GM18867 (cell line): ENCODE results near the gene ISL1.

Experiments
- ATAC-seq: cut with Tn5 transposase; IDR thresholded peaks from one replicate; pipeline ENCODE4 v1.9.1; 2021; ENCODE audit warnings: mild to moderate bottlenecking, moderate library complexity; ENCODE audit not compliant: unreplicated experiment

The ISL1 gene

DNA sequence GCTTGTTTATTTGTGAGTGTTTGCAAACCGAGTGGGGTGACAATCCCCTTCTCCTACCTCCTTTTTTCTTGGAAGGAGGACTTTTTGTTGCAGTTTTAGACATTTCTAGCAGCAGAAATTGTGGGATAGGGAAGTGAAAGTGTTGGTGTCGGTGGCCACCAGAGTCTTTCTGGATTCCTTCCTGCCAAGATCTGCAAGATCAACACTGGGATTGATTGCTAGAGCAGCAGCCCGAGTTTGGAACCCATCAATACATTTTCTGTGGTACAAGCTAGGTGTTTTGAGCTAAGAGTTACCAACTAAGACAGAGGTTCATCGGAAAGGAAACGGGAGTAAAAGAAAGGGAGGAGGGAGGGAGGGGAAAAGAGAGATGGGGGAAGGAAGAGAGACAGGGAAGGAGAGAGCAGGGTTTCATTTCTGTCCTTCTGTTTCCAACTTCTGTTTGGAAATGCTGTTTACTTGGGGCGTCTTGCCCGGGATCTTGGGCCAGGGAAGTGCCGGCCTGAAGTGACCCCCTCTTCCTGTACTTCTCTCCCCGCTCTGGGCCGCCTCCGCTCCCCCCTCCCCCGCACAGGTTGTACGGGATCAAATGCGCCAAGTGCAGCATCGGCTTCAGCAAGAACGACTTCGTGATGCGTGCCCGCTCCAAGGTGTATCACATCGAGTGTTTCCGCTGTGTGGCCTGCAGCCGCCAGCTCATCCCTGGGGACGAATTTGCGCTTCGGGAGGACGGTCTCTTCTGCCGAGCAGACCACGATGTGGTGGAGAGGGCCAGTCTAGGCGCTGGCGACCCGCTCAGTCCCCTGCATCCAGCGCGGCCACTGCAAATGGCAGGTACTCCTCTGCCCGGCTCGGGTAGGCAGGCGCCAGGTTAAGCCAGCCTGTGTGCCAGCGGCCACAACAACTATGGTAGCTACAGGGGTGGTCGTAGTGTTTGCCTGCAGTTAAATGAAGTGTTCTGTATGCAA lies 4.0 kb downstream of the ISL1 start:
- ATAC-seq, result no peak

DNA sequence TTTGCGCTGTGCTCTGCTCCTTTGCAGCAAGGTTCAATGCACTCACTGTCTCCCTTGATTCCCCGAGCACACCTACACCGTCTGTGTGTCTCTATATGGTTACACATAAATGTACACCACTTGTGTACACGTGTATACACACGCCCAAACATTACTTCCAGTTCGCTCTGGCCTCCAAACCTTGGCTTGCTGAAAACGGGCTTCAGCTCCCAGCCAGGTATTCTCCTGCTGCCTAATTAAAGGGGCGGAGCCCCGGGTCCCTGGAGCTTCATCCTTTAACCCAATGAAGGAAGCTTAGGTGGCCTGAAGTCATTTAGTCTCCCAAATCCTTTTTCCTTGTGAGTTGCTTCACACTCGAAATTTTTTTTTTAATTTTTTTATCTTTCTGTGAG lies 4.6 kb downstream of the ISL1 start:
- no peak for ATAC-seq

DNA sequence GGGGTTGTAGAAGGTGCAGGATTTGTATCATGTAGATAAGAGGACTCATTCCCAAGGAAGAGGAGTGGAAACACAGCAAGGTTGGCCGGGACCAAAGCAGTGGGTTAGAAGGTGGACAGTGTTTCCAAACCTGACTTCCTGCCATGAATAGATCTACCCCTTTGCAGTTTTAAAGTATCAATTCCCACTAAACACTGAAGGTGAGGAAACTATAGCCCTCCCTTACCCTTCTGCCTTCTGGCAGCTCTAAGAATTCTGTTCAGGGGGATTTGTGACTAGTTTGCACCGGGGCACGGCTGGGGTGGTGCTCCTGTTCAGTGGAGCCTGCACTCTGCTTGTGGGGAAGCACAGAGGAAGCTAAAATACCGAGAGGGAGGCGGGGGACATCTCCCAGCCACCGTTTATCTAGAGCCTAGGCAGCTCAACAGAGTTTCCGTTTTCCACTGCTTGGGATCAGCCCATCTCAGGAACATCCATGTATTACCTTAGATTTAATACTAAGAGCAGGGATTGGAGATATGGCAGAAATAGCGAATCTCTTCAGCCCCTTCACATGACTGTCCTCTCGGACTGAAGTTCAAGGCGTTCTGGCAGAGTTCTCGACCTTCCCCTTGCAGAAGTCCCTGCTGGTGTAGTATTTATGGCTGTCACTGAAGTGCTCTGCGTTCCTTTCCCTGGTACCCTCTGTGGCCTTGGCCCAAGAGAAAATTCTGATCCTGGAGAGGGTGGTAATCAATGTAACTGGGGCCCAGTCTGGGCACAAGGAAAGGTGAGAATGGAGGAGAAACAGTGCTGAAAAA lies 5.4 kb downstream of the ISL1 start:
- ATAC-seq, result no peak

- no peak for ATAC-seq
These were observed 6.0 kb downstream of the ISL1 start for GRCh38 chr5:51389288-51389576.

DNA sequence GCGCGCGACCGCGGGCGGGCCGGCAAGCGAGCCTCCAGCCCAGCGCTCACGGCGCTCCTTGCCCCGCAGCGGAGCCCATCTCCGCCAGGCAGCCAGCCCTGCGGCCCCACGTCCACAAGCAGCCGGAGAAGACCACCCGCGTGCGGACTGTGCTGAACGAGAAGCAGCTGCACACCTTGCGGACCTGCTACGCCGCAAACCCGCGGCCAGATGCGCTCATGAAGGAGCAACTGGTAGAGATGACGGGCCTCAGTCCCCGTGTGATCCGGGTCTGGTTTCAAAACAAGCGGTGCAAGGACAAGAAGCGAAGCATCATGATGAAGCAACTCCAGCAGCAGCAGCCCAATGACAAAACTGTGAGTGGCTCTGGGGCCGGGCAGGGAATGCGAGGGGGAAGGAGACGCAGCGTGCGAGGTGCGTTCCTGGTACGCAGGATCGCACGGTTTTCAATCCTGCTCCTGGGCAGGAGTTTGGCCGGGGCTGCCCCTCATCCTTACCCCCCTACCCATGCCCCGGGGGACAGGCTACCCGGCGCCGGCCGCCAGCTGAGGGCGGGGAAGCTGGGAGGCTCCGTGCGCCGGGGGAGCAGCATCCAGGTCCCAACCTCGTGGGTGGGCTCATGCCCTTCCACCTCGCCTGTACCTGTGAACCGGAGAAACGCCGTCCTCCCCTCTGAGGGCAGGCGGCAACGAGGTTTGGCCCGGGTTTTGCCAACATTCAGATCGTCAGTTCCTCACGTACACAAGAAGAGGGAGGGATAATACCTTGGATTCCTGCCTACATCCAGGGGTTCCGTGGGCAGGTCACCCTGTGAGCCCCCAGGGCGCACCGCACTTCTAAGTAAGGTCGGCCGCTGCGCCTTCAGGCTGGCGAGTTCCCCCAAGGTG lies 6.6 kb downstream of the ISL1 start:
- ATAC-seq, result no peak

DNA sequence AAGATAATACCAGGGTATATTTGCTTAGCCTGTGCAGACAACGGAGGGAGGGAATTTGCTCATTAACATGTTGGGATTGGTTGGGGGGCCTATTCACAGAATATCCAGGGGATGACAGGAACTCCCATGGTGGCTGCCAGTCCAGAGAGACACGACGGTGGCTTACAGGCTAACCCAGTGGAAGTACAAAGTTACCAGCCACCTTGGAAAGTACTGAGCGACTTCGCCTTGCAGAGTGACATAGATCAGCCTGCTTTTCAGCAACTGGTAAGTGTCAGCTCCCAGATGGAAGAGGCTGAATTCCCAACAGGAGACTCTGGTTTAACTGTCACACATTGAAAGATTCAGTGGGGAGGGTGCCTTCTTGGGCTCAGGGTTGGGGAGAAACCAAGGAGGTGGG lies 7.9 kb downstream of the ISL1 start:
- no peak for ATAC-seq

DNA sequence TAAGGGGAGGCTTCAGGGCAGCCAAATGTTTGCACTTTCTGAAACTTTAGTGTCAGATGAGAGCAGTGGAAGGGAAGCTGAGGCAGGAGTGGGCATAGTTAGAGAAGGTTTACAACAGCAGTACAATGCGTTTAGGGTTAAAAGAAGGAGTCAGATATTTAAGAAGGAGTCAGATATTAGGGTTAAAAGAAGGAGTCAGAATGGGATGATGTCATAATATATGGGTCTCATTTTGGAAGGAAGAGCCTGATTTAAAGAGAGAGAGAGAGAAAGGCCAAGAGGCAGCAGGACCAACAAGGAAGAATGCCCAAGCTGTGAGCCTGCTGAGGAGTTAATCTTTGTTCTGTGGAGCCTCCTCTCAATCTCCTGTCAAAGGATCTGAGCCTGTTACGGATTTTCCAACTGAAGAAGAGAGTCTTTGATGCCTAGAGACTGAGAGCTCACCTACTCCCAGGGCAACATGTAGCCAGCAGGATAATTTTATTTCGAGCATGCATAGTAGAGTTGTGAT lies 9.5 kb downstream of the ISL1 start:
- no peak for ATAC-seq

DNA sequence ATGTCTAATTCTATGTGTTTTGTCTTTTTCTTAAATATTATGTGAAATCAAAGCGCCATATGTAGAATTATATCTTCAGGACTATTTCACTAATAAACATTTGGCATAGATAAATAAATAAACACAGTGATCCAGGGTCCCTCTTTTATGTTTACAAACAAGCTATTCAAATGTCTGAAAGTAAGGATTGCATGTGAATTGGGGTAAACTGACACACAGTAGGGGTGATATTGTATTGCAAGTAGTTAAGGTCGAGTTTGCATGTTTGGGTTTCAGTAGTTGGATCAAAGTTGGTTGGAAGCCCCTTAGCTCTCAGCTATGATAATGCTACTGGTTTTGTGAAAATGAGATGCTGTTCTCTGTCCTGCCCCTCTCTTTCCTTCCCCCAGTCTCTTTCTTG lies 11.4 kb downstream of the ISL1 start:
- no peak for ATAC-seq

GRCh38 chr5:51395245-51395644 lies 12.0 kb downstream of the ISL1 start:
- ATAC-seq, result no peak

DNA sequence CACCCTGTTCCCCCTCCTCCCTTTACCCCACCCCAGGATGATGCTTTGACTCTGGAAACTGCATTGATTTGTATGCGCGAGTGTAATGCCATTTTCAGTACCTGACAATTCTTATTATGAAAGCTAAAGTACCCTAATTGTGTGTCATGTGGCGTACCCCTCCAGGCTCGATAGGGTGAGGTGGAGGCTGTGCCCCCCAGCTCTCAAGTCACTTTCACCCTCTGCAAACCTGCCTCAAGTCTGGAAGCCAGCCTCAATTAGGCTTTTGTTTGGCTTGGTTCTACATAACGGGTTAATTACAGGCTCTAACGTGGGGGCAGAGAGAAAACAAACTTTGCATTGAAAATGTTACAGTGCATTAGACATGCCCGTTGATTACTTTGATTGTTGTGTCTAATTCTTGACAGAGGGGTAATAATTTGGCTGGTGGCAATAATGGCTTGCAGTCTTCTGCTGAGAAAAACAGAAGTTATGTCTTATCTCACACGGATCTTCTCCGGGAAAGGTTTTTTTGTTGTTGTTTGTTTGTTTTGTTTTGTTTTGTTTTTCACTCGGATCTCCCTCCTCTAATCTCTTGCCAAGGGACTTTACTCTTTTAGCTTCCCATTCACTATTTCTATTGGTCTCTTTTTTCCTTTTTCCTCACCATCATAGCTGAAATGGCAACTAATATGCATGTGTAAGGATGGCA lies 12.6 kb downstream of the ISL1 start:
- ATAC-seq, result no peak

DNA sequence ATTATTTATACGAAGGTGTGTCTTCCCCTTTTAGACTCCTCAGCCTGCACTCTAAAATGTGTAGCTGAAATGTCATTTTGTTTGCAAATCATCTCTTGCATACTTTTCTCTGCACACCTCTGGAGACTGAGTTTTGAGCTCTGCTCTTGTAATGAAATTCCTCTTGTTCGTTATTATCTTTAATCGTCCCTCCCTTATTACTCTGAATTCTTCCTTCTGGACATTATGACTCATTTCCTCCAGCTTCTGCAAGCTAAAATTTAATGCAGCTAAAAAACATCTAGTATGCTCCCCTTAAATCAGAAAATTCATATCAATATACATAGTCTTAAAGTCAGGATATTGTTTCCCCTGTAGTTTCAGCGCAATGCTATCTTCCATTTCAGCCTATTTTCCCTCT lies 13.5 kb downstream of the ISL1 start:
- no peak for ATAC-seq

GRCh38 chr5:51397996-51398395 lies 14.7 kb downstream of the ISL1 start:
- ATAC-seq, result no peak

DNA sequence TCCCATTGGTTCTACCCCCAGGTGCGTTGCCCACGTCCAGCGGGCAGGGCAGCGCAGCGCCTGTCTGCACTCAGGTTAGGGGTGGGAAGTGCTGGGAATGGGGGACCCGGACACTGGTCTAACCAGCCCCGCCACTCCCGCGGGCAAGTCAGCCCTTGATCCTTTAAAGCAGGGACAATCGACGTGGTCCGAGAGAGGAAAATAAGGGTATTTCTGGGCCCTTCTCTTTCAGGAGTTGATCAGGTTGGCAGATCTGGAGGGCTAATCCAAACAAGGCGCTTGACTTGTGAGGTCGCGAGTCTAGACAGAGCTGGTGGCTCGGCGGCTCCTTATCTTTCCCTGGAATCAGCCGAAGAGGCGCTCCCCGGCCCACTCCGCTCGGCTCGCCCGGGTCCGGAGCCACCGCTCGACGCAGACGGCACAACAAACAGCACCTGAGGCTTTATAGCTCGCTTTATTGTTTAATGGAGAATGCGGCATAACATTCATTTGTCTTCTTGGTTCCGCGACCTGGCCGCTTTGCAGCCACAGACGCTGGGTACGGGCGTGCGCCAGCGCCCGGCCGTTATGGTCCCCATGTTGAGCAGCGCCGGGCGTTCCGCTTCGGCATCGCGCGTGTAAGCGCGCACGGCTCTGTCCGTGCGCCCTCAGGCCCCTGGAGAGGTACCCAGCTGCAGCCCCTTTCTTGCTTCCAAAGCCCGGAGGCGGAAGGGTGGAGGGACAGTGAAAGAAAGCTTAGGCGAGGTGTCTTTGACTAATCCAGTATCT lies 15.8 kb downstream of the ISL1 start:
- no peak for ATAC-seq

DNA sequence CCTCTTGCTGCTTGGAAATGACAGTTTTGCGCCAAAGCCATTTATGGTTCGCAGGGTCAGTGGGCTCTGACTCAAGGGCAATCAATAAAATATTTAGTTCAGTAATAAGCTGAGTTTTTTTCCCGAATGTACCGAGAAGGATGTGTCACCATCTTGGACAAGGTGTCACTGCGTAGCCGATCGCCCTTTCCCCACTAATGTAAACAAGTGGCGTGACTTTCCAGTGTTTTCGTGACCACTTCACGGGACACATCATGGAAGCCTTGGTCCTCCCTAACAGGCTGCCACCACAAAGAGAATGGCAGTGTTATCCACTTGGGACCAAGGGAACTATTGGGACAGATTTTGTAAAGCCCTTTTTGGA lies 16.4 kb downstream of the ISL1 start:
- no peak for ATAC-seq

- ATAC-seq, result no peak
These were observed 21.0 kb downstream of the ISL1 start for GRCh38 chr5:51404255-51404654.

GRCh38 chr5:51411921-51412325 lies 28.7 kb downstream of the ISL1 start:
- no peak for ATAC-seq

GRCh38 chr5:51414516-51414915 lies 31.3 kb downstream of the ISL1 start:
- ATAC-seq, result no peak

- ATAC-seq, result no peak
These were observed 32.9 kb downstream of the ISL1 start for GRCh38 chr5:51416149-51416548.

DNA sequence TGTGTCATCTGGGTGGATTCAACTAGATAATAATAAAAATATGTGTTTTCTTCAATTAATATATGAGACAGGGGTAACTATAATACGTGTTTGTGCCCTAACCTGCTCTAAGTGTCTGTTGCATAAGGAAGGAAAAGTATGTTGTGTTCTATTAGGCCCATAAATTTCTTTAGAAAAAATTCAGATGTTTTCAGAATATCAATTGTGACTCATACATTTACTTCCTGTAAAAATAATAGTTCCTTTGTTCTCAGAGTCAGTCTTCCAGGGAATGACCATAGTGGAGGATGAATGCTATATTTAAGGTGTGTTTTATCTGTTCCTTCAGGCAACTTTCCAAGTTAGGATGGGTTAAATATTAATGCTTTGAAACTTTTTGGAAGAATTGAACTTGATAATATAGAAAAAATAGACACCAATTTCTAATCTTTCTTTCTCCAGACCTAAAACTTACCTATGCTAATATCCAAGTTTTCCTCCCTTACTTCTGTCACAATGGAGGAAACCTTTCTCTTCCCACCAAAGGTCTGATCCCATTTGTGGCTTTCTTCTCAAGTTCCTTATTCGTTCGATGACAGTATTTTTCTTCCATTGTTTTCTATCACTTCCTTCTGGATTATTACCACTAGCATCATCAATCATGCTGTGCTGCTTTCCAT lies 49.9 kb downstream of the ISL1 start:
- ATAC-seq, result no peak
